ENCODE data around the gene PDCD10.

The PDCD10 gene

GRCh38 chr3:167743799-167744198 lies 9.1 kb upstream of the PDCD10 start:
- no peak overlapping the region for H3K4me3 ChIP-seq (ENCODE audit: low read length)
- DNase-seq (ENCODE audit: low read depth) = no peak
- no peak for TF ChIP-seq CTCF (conservative IDR thresholded peaks at IDR 0.05; ENCODE audit: low read length)

DNA sequence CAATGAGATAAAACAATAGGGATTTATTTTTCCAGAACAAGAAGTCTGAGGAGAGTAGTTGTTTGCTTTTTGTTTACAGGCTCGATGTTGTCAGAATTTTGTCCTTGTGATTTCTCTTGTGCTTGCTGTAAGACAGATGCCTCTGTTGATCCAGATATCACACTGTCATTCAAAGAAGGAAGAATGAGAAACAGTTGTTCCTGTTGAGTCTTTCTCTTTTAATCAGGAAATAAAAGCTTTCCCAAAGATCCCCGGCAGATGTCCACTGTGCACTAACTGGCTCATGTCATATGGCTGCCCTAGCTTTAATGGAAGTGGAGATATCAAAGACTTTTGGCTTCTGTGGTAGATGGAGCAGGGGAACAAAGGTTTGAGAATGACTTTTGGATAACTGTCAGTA lies 7.6 kb upstream of the PDCD10 start:
- TF ChIP-seq CTCF (conservative IDR thresholded peaks at IDR 0.05; ENCODE audit: low read length) = no peak
- no peak for DNase-seq (ENCODE audit: low read depth)
- H3K4me3 ChIP-seq (ENCODE audit: low read length) = no peak overlapping the region

DNA sequence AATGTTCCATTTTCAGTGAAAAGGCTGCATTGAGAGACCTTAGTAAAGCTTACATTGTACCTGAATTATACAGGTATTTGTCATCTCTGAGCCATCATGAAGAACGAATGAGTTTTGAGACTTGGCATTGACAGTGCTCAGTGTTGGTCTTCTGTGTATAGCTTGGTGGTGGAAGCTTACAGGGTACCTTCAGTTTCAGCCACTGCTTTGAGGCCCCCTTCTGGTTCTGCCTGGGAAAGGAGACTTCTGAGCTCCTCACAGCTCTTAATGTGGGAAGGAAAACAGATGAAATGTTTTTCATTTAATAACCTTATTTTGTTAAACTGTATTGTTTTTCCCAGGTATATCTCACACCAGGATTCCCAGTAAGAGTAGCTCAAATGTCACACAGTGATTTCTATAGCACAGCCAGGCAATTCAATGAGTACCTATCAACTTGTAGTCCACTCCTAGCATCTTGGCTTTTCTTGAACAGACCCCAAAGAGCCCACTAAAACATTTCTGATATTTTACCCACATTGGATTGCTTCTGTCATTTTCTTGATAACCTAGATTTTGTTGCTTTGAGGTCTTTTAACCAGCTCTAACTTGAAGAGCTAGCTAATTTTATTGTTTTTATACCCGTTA lies 6.4 kb upstream of the PDCD10 start:
- DNase-seq (ENCODE audit: low read depth) = peak; percentile 18
- peak; percentile 57 for TF ChIP-seq CTCF (conservative IDR thresholded peaks at IDR 0.05; ENCODE audit: low read length)
- H3K4me3 ChIP-seq (ENCODE audit: low read length) = no peak overlapping the region

GRCh38 chr3:167739190-167739810 lies 4.6 kb upstream of the PDCD10 start:
- H3K4me3 ChIP-seq (ENCODE audit: low read length) = no peak overlapping the region
- DNase-seq (ENCODE audit: low read depth) = no peak
- TF ChIP-seq CTCF (conservative IDR thresholded peaks at IDR 0.05; ENCODE audit: low read length) = no peak

DNA sequence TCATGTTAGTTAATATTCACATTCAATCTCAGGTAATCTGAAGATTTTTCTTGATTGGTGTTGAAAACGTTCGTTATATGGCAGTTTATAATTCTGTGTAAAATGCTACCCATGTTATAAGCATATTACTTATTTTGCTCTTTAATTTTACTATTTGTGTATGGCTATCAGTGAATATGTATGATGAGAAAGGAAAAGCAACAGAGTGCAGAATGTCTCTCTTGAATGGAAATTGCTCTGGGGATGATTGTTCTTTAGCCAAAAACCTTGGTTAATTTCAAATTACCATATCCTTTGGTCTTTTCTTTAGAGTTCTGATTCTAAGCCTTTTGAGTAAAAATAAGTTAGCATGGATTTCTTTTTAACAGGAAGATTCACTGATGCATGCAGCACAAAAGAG lies 3.3 kb upstream of the PDCD10 start:
- no peak for TF ChIP-seq CTCF (conservative IDR thresholded peaks at IDR 0.05; ENCODE audit: low read length)
- no peak for DNase-seq (ENCODE audit: low read depth)
- no peak overlapping the region for H3K4me3 ChIP-seq (ENCODE audit: low read length)

- DNase-seq (ENCODE audit: low read depth) = no peak
- no peak overlapping the region for H3K4me3 ChIP-seq (ENCODE audit: low read length)
- TF ChIP-seq CTCF (conservative IDR thresholded peaks at IDR 0.05; ENCODE audit: low read length) = no peak
Observed at GRCh38 chr3:167736997-167737396, 2.3 kb upstream of the PDCD10 start.

- no peak for TF ChIP-seq CTCF (conservative IDR thresholded peaks at IDR 0.05; ENCODE audit: low read length)
- no peak for DNase-seq (ENCODE audit: low read depth)
- H3K4me3 ChIP-seq (ENCODE audit: low read length) = peak overlapping the region; percentile 94
Observed at GRCh38 chr3:167736264-167736787, 1.6 kb upstream of the PDCD10 start.

Measured in AG10803 (cell line).